Mucosa of descending colon (tissue), 3 donors: ENCODE measurements around the gene WFDC1. TPM values are rescaled to one million over a fixed set of nuclear protein-coding genes. Genes with fewer than 3 reads are reported as not detected.

ENCODE experiments used
- ATAC-seq: fragments of 200-7000 bp; cut with Tn5 transposase; one replicate; pipeline ENCODE4 v1.9.1; 2020; ENCODE audit warnings: mild to moderate bottlenecking, moderate library complexity
- DNase-seq, 3 donors: peaks; one replicate each; pipeline ENCODE4 v3.0.0-alpha.2; 2020
- H3K36me3 ChIP-seq: fragments of 200-600 bp; one replicate; pipeline ENCODE4 v1.8.0; 2021; ENCODE audit warnings: low read depth, mild to moderate bottlenecking
- H3K4me1 ChIP-seq: fragments of 200-600 bp; one replicate; pipeline ENCODE4 v1.8.0; 2021; ENCODE audit warnings: low read depth, mild to moderate bottlenecking
- H3K4me3 ChIP-seq: fragments of 200-600 bp; one replicate; pipeline ENCODE4 v1.8.0; 2021; ENCODE audit warnings: mild to moderate bottlenecking
- H3K9me3 ChIP-seq: fragments of 200-600 bp; one replicate; pipeline ENCODE4 v1.8.0; 2021; ENCODE audit warnings: mild to moderate bottlenecking
- intact Hi-C, 2 donors: fragments of 100-400 bp; cut with DNase I in 1 of 2; cut with micrococcal nuclease in 1 of 2; formaldehyde crosslinking; loops; one replicate each; pipeline versions ENCODE4 v1.11.0 to v1.11.1; 2022; cut with DNase I, micrococcal nuclease
- total RNA-seq, 3 donors: library from RNA; stranded (reverse); fragmentation: NEBNext Ultra II Directional in 2 of 3; extraction: Animal tissue kit (Norgen Biotek cat#: 25700) in 2 of 3; gene quantifications; one replicate each; pipeline versions ENCODE4 v1.2.1 to v1.2.4, GENCODE V29; 2021 to 2023
- TF ChIP-seq, protein P1 (sequence below): fragments of 200-600 bp; IDR thresholded peaks from one replicate; pipeline ENCODE4 v1.8.0; 2022; ENCODE audit warnings: antibody characterized with exemption, mild to moderate bottlenecking
- donor health status: DM: no; HTN: no; CAD: no; lungs with moderate emphysema.
- donor health status: DM: no; HTN: no; CAD: no.
- donor health status: DM: no; HTN: yes; CAD: no.

Gene WFDC1
- total RNA-seq, 3 donors from 2014 or later, result 7.5 to 30.5 (median 10.9) TPM

DNA sequence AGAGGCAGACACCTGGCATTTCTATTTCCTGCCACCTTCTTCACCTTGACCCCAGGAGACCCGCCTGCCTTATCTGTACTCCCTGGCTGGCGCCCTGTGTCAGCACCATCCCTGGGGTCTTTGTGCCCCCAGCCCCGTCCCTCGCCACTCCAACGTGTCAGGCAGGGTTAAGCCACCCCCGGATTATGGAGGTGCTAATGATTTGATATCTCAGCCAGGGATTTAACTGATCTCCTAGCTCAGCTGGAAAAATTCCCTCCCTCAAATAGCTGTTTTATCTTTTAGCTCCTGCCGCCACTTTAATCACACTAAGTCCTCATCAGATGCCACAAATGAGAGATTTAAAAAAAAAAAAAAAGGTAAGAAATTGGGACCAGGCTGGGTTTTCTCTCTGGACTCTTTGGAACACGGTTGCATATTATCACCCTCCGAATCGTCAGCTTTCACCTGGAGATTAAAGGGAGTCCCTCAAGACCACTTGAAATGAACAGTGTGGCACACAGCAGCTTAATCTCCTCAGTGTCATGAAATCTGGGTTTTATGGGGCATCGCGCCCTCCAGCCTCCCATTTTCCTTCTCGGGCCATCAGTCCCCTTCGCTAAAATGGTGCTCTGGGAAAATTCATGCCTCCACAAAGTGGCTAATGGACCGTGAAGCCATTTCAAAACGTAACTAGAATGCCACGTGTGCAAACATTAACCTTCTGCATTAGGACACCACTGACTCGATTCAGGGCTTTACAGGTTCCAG, 26.2 kb upstream of the WFDC1 start:
- DNase-seq, result no peak
- no peaks in the 10 kb centered on the region for H3K36me3 ChIP-seq
- H3K4me3 ChIP-seq, result no peak overlapping the region
- intact Hi-C loops, result no loop called here
- TF ChIP-seq, protein P1, sequence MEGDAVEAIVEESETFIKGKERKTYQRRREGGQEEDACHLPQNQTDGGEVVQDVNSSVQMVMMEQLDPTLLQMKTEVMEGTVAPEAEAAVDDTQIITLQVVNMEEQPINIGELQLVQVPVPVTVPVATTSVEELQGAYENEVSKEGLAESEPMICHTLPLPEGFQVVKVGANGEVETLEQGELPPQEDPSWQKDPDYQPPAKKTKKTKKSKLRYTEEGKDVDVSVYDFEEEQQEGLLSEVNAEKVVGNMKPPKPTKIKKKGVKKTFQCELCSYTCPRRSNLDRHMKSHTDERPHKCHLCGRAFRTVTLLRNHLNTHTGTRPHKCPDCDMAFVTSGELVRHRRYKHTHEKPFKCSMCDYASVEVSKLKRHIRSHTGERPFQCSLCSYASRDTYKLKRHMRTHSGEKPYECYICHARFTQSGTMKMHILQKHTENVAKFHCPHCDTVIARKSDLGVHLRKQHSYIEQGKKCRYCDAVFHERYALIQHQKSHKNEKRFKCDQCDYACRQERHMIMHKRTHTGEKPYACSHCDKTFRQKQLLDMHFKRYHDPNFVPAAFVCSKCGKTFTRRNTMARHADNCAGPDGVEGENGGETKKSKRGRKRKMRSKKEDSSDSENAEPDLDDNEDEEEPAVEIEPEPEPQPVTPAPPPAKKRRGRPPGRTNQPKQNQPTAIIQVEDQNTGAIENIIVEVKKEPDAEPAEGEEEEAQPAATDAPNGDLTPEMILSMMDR, result no peak
- ATAC-seq, result no peak
- H3K4me1 ChIP-seq, result no peaks in the 10 kb centered on the region
- no peaks in the 10 kb centered on the region for H3K9me3 ChIP-seq

DNA sequence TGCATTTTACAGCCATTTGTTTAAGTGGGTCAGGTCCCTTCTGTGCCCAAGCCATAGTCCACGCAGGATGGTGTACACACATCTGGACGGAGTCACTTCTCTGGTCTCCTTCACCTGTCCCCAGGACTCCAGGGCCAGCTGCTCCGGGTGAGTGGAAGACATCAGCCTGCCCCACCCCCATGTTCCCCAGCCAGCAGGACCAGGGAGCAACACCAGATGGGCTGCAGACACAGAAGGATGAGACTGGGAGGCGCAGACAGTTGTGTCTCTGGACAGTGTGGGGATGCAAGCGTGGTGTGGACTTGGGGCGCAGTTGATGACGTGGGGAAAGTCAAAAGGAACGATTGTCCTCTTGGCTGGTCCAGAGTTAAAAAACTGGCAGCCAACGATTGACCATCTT, 24.6 kb upstream of the WFDC1 start:
- Histone ChIP-seq H3K4me1 (no peaks in the 10 kb centered on the region), H3K9me3 (no peaks in the 10 kb centered on the region), H3K4me3 (no peak overlapping the region), H3K36me3 (no peaks in the 10 kb centered on the region)
- DNase-seq (no peak), ATAC-seq (no peak)
- TF ChIP-seq, protein P1, result no peak
- intact Hi-C loops, result no loop called here

DNA sequence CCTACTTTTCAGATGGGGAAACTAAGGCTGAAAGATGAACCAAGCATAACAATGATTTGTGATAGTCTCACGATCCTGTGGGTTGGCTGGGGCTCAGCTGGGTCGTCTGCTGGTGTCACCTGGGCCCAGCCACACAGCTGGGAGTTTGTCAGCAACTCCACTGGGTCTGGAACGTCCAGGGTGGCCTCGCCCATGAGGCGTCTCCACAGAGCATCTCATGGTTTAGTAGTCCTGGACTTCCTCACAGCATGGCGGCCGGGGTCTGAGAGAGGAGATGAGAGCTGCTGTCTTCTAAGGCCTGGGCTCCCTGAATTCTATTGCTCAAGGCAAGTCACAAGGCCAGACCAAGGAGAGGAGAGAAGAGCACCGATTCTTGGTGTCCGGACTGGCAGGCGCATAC, 24.1 kb upstream of the WFDC1 start:
- Histone ChIP-seq H3K36me3 (no peaks in the 10 kb centered on the region), H3K4me1 (no peaks in the 10 kb centered on the region), H3K4me3 (no peak overlapping the region), H3K9me3 (no peaks in the 10 kb centered on the region)
- ATAC-seq, result no peak
- TF ChIP-seq, protein P1, result no peak
- DNase-seq, result no peak
- intact Hi-C loops, result no loop called here

DNA sequence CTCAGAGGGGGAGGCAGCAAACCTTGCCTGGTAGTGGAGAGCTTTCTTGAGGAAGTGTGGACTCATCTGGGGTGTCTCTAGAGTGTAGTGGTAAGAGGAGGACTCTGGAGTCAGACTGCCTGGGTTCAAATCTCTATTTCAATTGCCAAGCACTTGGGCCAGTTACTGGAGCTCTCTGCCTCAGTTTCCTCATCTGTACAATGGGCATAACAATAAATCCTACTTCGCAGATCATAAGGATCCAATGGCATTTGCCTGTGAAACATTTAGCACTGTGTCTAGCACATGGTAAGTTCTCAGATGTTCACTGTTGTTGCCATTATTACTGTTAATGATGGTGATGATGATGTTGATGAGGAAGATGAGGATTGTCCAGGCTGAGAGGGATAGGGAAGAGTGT, 23.6 kb upstream of the WFDC1 start:
- no peak for ATAC-seq
- TF ChIP-seq, protein P1, result no peak
- no peaks in the 10 kb centered on the region for H3K9me3 ChIP-seq
- no peaks in the 10 kb centered on the region for H3K4me1 ChIP-seq
- no peak overlapping the region for H3K4me3 ChIP-seq
- DNase-seq, result no peak
- intact Hi-C loops, result no loop called here
- H3K36me3 ChIP-seq, result no peaks in the 10 kb centered on the region

DNA sequence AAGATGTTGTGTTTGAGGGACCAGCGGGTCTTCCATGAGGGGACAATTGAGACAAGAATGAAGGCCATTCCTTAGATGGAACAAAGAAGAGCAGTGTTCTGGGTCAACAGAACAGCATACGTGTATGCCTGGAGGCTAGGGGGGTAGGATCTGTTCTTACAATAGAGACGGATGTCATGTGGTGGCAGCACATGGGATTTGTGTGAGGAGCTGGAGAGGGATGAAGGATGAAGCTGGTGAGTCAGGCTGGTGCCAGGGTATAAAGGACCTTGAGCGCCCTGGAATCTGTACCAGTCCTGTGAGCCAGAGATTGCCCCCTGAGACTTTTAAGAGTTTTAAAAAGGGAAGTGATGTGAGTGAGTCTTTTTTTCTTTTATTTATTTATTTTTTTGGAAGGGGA, 22.8 kb upstream of the WFDC1 start:
- Histone ChIP-seq H3K9me3 (no peaks in the 10 kb centered on the region), H3K36me3 (no peaks in the 10 kb centered on the region), H3K4me1 (no peaks in the 10 kb centered on the region), H3K4me3 (no peak overlapping the region)
- TF ChIP-seq, protein P1, result no peak
- no peak for ATAC-seq
- DNase-seq, result no peak
- intact Hi-C loops, result no loop called here
